H1 (cell line): ENCODE results near the gene PPM1L.

ENCODE experiments used
- CREB1 ChIP-seq: IDR thresholded peaks from 2 replicates; pipeline ENCODE4 v1.6.1; 2012; ENCODE audit warnings: inconsistent platforms
- CTCF ChIP-seq, 3 experiments: IDR thresholded peaks; 1 replicate in 2 of 3; 2 replicates in 1 of 3; pipeline versions ENCODE4 v1.5.1 to v1.6.1; 2011; ENCODE audit warnings: low read length in 3 of 3, mild to moderate bottlenecking in 3 of 3, inconsistent platforms in 2 of 3, low read depth in 1 of 3, moderate library complexity in 1 of 3; ENCODE audit not compliant: insufficient read depth in 1 of 3; ENCODE audit errors: control extremely low read depth in 1 of 3
- EP300 ChIP-seq, 2 experiments: IDR thresholded peaks; 1 replicate in 1 of 2; 2 replicates in 1 of 2; pipeline ENCODE4 v1.6.1; 2011 to 2012; ENCODE audit warnings: low read depth in 2 of 2, low read length in 2 of 2, mild to moderate bottlenecking in 2 of 2, borderline replicate concordance in 1 of 2, inconsistent platforms in 1 of 2, moderate library complexity in 1 of 2
- EZH2 ChIP-seq: fragments of 200-600 bp; sonication (generic); IDR thresholded peaks from 2 replicates; pipeline ENCODE4 v1.7.1; 2012; ENCODE audit warnings: low read depth, mild to moderate bottlenecking, moderate library complexity, low read length, inconsistent platforms; ENCODE audit not compliant: severe bottlenecking
- JUN ChIP-seq: IDR thresholded peaks from 2 replicates; pipeline ENCODE4 v1.6.1; 2011; ENCODE audit warnings: low read depth, mild to moderate bottlenecking, improper control_type of control experiment, low read length
- JUND ChIP-seq: IDR thresholded peaks from 2 replicates; pipeline ENCODE4 v1.6.1; 2011; ENCODE audit warnings: mild to moderate bottlenecking, improper control_type of control experiment, low read length
- KDM1A ChIP-seq: fragments of 200-600, 300-600 bp; sonication (generic); IDR thresholded peaks from 2 replicates; pipeline ENCODE4 v1.7.1; 2016; ENCODE audit warnings: mild to moderate bottlenecking, low read length, borderline replicate concordance
- KDM4A ChIP-seq: IDR thresholded peaks from one replicate; pipeline ENCODE4 v1.7.1; 2012; ENCODE audit warnings: low read depth, mild to moderate bottlenecking, moderate library complexity, low read length, inconsistent platforms; ENCODE audit not compliant: severe bottlenecking
- MAFK ChIP-seq: IDR thresholded peaks from 2 replicates; pipeline ENCODE4 v1.6.1; 2012; ENCODE audit warnings: low read depth, mild to moderate bottlenecking, improper control_type of control experiment, low read length
- MAX ChIP-seq: IDR thresholded peaks from 2 replicates; pipeline ENCODE4 v1.6.1; 2012; ENCODE audit warnings: inconsistent platforms
- TAF1 ChIP-seq: IDR thresholded peaks from 2 replicates; pipeline ENCODE4 v1.6.1; 2011; ENCODE audit warnings: mild to moderate bottlenecking, low read depth, low read length

DNA sequence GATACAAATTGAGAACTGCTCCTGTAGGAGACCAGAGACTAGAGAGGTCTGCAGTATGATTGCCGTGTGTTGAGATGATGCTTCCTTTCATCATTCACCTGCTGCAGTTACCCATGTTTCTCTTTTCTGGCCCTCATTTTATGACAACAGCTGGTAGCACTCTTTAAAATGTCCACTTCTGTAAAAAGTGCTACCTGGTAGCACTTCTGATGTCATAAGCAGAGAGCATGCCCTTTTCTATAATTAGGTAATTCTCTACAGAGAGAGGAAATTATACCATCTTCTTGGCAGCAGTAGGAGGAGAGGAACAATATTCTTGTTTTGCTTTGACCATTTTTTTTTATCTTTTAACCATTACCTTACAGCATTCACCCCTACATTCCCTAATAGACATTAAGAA lies 123.8 kb downstream of the PPM1L start:
- no peak for TF ChIP-seq CTCF (IDR thresholded peaks at IDR 0.05; ENCODE audit: control extremely low read depth in 1 of 3, insufficient read depth in 1 of 3, low read depth in 1 of 3, low read length in 3 of 3)
- TF ChIP-seq KDM4A: no peak
- no peak for TF ChIP-seq JUND
- TF ChIP-seq MAX: no peak
- TF ChIP-seq TAF1: no peak
- TF ChIP-seq CREB1: no peak
- no peak for TF ChIP-seq JUN
- no peak for TF ChIP-seq EP300 (IDR thresholded peaks at IDR 0.05; ENCODE audit: borderline replicate concordance in 1 of 2, low read depth in 2 of 2, low read length in 2 of 2)
- TF ChIP-seq EZH2: no peak
- no peak for TF ChIP-seq MAFK
- no peak for TF ChIP-seq KDM1A
